Spleen (tissue), 11 donors: ENCODE results near the gene PI16. TPM values are rescaled to one million over a fixed set of nuclear protein-coding genes. Genes with fewer than 3 reads are reported as not detected.
A peak's percentile ranks its signal among the peaks of the same experiment; 100 is the strongest.

Experiments
- DNase-seq: peaks from one replicate; pipeline ENCODE4 v3.0.0-alpha.2; 2020
- H3K27ac ChIP-seq, 8 donors: fragments of 200-600 bp; sonication (generic) in 7 of 8; 1 replicate in 4 of 8; 2 replicates in 4 of 8; pipeline versions ENCODE4 v1.5.0 to v1.8.0; 2016 to 2021; ENCODE audit warnings: inconsistent platforms in 4 of 8, mild to moderate bottlenecking in 4 of 8, moderate library complexity in 1 of 8
- H3K27me3 ChIP-seq, 7 donors: fragments of 200-600 bp; sonication (generic) in 6 of 7; replicated peaks in 1 of 7; 1 replicate in 4 of 7; 2 replicates in 3 of 7; pipeline versions ENCODE4 v1.5.0 to v1.8.0; 2016 to 2021; ENCODE audit warnings: inconsistent platforms in 3 of 7, mild to moderate bottlenecking in 1 of 7
- H3K36me3 ChIP-seq, 6 donors: fragments of 200-600 bp; sonication (generic) in 5 of 6; 1 replicate in 4 of 6; 2 replicates in 2 of 6; pipeline versions ENCODE4 v1.5.0 to v1.8.0; 2016 to 2021; ENCODE audit warnings: inconsistent platforms in 2 of 6
- H3K4me1 ChIP-seq, 6 donors: fragments of 200-600 bp; sonication (generic) in 5 of 6; 1 replicate in 3 of 6; 2 replicates in 3 of 6; pipeline versions ENCODE4 v1.5.0 to v1.8.0; 2016 to 2021; ENCODE audit warnings: inconsistent platforms in 3 of 6
- H3K4me3 ChIP-seq, 8 donors: fragments of 200-600 bp; sonication (generic) in 7 of 8; 1 replicate in 4 of 8; 2 replicates in 4 of 8; pipeline versions ENCODE4 v1.5.0 to v1.8.0; 2016 to 2021; ENCODE audit warnings: inconsistent platforms in 4 of 8, mild to moderate bottlenecking in 4 of 8, moderate library complexity in 2 of 8
- H3K9me3 ChIP-seq, 8 donors: fragments of 200-600 bp; sonication (generic) in 7 of 8; 1 replicate in 4 of 8; 2 replicates in 4 of 8; pipeline versions ENCODE4 v1.5.0 to v1.8.0; 2016 to 2021; ENCODE audit warnings: inconsistent platforms in 4 of 8
- CTCF ChIP-seq, 11 experiments: fragments of 200-600 bp in 7 of 11; fragments of 450-650 bp in 4 of 11; sonication (generic) in 4 of 11; IDR thresholded peaks in 8 of 11; conservative IDR thresholded peaks in 3 of 11; 1 replicate in 7 of 11; 2 replicates in 4 of 11; pipeline versions ENCODE4 v1.4.0 to v1.8.0; 2016 to 2021; ENCODE audit warnings: antibody characterized with exemption in 11 of 11, inconsistent platforms in 4 of 11, mild to moderate bottlenecking in 1 of 11
- POLR2A ChIP-seq, 3 donors: fragments of 450-650 bp; IDR thresholded peaks; one replicate each; pipeline ENCODE4 v1.5.1; 2017; ENCODE audit warnings: antibody characterized with exemption in 3 of 3, mild to moderate bottlenecking in 1 of 3
- POLR2AphosphoS5 ChIP-seq, 3 donors: sonication (generic); formaldehyde crosslinking; IDR thresholded peaks; one replicate each; pipeline ENCODE4 v1.5.1; 2017; ENCODE audit warnings: antibody characterized with exemption in 3 of 3
- WGBS, 5 donors: extraction: QIAGEN DNeasy Blood & Tissue Kit in 3 of 5; methylation state at CpG; one replicate each; pipeline versions ENCODE4 v1.1.5 to v1.1.7; 2013 to 2018; 5-methylcytosine and 5-hydroxymethylcytosine counted together
- intact Hi-C: fragments of 100-400 bp; cut with DNase I; formaldehyde crosslinking; loops from one replicate; pipeline ENCODE4 v1.15.0; 2023; ENCODE audit warnings: low total_unique reads
- polyA plus RNA-seq, 3 donors: library from polyadenylated mRNA; stranded (reverse); fragments of 200-250 nt; gene quantifications; one replicate each; pipeline ENCODE4 v1.2.1, GENCODE V29; 2013
- total RNA-seq, 7 donors: library from RNA; depleted of rRNA in 3 of 7; stranded (reverse); fragments of >200 nt in 3 of 7; fragmentation: NEBNext Ultra II Directional in 4 of 7; extraction: Animal tissue kit (Norgen Biotek cat#: 25700) in 4 of 7; gene quantifications; one replicate each; pipeline versions ENCODE4 v1.1.0 to v1.2.1, GENCODE V29; 2016 to 2021
- donor health status: healthy with polysubstance abuse.
- donor health status: DM: no; HTN: no; CAD: no; lungs with moderate emphysema.
- donor health status: DM: no; HTN: no; CAD: no.
- donor health status: Bipolar disorder and iron deficiency.
- donor health status: healthy.
- donor health status: DM: no; HTN: no; CAD: no.
- donor health status: DM: yes; HTN: yes; CAD: no.

The PI16 gene
- total and polyA plus RNA-seq, 10 donors, result 0.94 to 7.3 (median 1.6) TPM; not detected in 1

DNA sequence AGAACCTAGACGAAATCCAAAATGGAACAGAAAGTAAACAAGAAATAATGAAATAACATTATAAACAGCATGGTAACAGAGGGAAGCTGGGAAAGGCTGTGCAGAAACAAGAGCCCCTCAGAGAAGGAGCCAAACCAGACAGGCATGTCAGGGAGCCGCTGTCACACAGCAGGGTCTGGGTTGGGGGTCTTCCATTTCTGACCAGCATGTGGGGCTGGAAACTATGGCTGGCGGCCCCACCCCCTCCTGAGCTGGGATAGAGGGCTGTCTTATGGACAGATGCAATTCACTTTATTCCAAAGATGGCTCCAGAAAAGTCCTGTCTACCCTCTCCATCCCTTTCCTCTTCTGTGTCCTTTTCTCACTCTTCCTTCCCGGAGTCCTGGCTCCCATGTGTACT is 41.5 kb upstream of the PI16 start:
- Histone ChIP-seq H3K36me3 (peaks cover 0 to 91% (median 48%) of the 10 kb centered on the region in 6 donors), H3K27ac (peak overlapping the region in 3 of 8 donors; percentile 16 to 67 (median 29)), H3K9me3 (no peaks in the 10 kb centered on the region), H3K4me1 (peaks cover 4 to 44% (median 25%) of the 10 kb centered on the region in 6 donors), H3K4me3 (no peak overlapping the region), H3K27me3 (no peaks in the 10 kb centered on the region)
- intact Hi-C loops, result no loop called here
- WGBS, 5 donors, result 71 to 82% (median 72%) methylated on average over 4 of the region's 4 CpGs
- no peak for TF ChIP-seq POLR2AphosphoS5 (IDR thresholded peaks at IDR 0.05)
- no peak for TF ChIP-seq POLR2A (IDR thresholded peaks at IDR 0.05)
- TF ChIP-seq CTCF (IDR thresholded peaks at IDR 0.05 in 8 of 11, conservative IDR thresholded peaks at IDR 0.05 in 3 of 11), result no peak
- DNase-seq, result no peak

DNA sequence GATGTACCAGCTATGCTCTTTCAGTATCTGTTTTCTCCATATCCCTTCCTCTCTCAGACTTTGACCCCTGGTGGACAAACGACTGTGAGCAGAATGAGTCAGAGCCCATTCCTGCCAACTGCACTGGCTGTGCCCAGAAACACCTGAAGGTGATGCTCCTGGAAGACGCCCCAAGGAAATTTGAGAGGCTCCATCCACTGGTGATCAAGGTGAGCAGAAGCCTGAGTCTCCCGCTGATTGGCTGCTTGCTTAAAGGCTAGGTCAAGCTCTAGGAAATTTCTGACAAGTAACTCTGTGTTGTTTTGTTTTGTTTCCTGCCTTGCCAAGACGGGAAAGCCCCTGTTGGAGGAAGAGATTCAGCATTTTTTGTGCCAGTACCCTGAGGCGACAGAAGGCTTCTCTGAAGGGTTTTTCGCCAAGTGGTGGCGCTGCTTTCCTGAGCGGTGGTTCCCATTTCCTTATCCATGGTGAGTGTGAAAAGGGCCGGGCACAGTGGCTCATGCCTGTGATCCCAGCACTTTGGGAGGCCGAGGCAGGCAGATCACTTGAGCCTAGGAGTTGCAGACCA is 40.2 kb upstream of the PI16 start:
- Histone ChIP-seq H3K27me3 (no peaks in the 10 kb centered on the region), H3K4me3 (no peak overlapping the region), H3K9me3 (no peaks in the 10 kb centered on the region), H3K4me1 (peaks cover 4 to 44% (median 25%) of the 10 kb centered on the region in 6 donors), H3K36me3 (peaks cover 0 to 93% (median 58%) of the 10 kb centered on the region in 6 donors), H3K27ac (peak overlapping the region in 3 of 8 donors; percentile 1 to 24 (median 14))
- intact Hi-C loops, result no loop called here
- DNase-seq, result no peak
- 53 to 75% (median 69%) methylated on average over 10 of the region's 10 CpGs for WGBS, 5 donors
- TF ChIP-seq POLR2A (IDR thresholded peaks at IDR 0.05) (no peak), CTCF (IDR thresholded peaks at IDR 0.05 in 8 of 11, conservative IDR thresholded peaks at IDR 0.05 in 3 of 11) (peak in 4 of 11 experiments; percentile 3 to 12 (median 9)), POLR2AphosphoS5 (IDR thresholded peaks at IDR 0.05) (no peak)

GRCh38 chr6:36915599-36915998 is 38.9 kb upstream of the PI16 start:
- TF ChIP-seq POLR2A (IDR thresholded peaks at IDR 0.05) (no peak), POLR2AphosphoS5 (IDR thresholded peaks at IDR 0.05) (no peak), CTCF (IDR thresholded peaks at IDR 0.05 in 8 of 11, conservative IDR thresholded peaks at IDR 0.05 in 3 of 11) (no peak)
- intact Hi-C loops, result no loop called here
- Histone ChIP-seq H3K9me3 (no peaks in the 10 kb centered on the region), H3K27ac (no peak overlapping the region), H3K4me1 (peaks cover 4 to 44% (median 25%) of the 10 kb centered on the region in 6 donors), H3K4me3 (no peak overlapping the region), H3K36me3 (peaks cover 0 to 94% (median 64%) of the 10 kb centered on the region in 6 donors), H3K27me3 (no peaks in the 10 kb centered on the region)
- WGBS, 5 donors, result 54 to 92% (median 88%) methylated on average over 4 of the region's 4 CpGs
- no peak for DNase-seq

GRCh38 chr6:36916126-36916525 is 38.4 kb upstream of the PI16 start:
- no peak overlapping the region for H3K27ac ChIP-seq
- peaks cover 4 to 41% (median 25%) of the 10 kb centered on the region in 6 donors for H3K4me1 ChIP-seq
- TF ChIP-seq POLR2AphosphoS5 (IDR thresholded peaks at IDR 0.05), result no peak
- TF ChIP-seq POLR2A (IDR thresholded peaks at IDR 0.05), result no peak
- TF ChIP-seq CTCF (IDR thresholded peaks at IDR 0.05 in 8 of 11, conservative IDR thresholded peaks at IDR 0.05 in 3 of 11), result no peak
- no peak for DNase-seq
- H3K9me3 ChIP-seq, result no peaks in the 10 kb centered on the region
- peaks cover 0 to 94% (median 69%) of the 10 kb centered on the region in 6 donors for H3K36me3 ChIP-seq
- no peaks in the 10 kb centered on the region for H3K27me3 ChIP-seq
- intact Hi-C loops, result no loop called here
- 79 to 95% (median 93%) methylated on average over 2 of the region's 2 CpGs for WGBS, 5 donors
- no peak overlapping the region for H3K4me3 ChIP-seq
